Gastroesophageal sphincter (tissue), 4 donors: ENCODE results near the gene DGKI. TPM values are rescaled to one million over a fixed set of nuclear protein-coding genes. Genes with fewer than 3 reads are reported as not detected.

Experiments used
- ATAC-seq: fragments of 150-250 bp; one replicate; pipeline ENCODE4 v1.9.1; 2016; ENCODE audit warnings: mild to moderate bottlenecking, moderate library complexity
- H3K27ac ChIP-seq, 4 donors: fragments of 200-600 bp; sonication (generic) in 3 of 4; 1 replicate in 3 of 4; 2 replicates in 1 of 4; pipeline ENCODE4 v1.5.1; 2016 to 2019
- H3K27me3 ChIP-seq: fragments of 200-600 bp; sonication (generic); one replicate; pipeline ENCODE4 v1.5.1; 2019
- H3K36me3 ChIP-seq, 2 donors: fragments of 200-600 bp; sonication (generic); one replicate each; pipeline ENCODE4 v1.5.1; 2019; ENCODE audit warnings: control low read depth in 1 of 2
- H3K4me1 ChIP-seq, 3 donors: fragments of 200-600 bp; sonication (generic); 1 replicate in 2 of 3; 2 replicates in 1 of 3; pipeline ENCODE4 v1.5.1; 2016 to 2019; ENCODE audit warnings: control low read depth in 2 of 3
- H3K4me3 ChIP-seq, 2 donors: fragments of 200-600 bp; sonication (generic); one replicate each; pipeline ENCODE4 v1.5.1; 2019; ENCODE audit warnings: mild to moderate bottlenecking in 1 of 2, moderate library complexity in 1 of 2
- H3K9me3 ChIP-seq, 3 donors: fragments of 200-600 bp; sonication (generic); one replicate each; pipeline ENCODE4 v1.5.1; 2017 to 2019; ENCODE audit warnings: control low read depth in 2 of 3
- CTCF ChIP-seq, 4 experiments: fragments of 200-600 bp in 2 of 4; fragments of 450-650 bp in 2 of 4; sonication (generic) in 1 of 4; IDR thresholded peaks; one replicate each; pipeline ENCODE4 v1.5.1; 2017 to 2019; ENCODE audit warnings: antibody characterized with exemption in 4 of 4, mild to moderate bottlenecking in 2 of 4, moderate library complexity in 2 of 4
- EP300 ChIP-seq: sonication (generic); formaldehyde crosslinking; IDR thresholded peaks from one replicate; pipeline ENCODE4 v1.6.1; 2017; ENCODE audit warnings: antibody characterized with exemption, mild to moderate bottlenecking
- POLR2A ChIP-seq, 2 donors: fragments of 450-650 bp; IDR thresholded peaks; one replicate each; pipeline ENCODE4 v1.6.1; 2017; ENCODE audit warnings: antibody characterized with exemption in 2 of 2, mild to moderate bottlenecking in 2 of 2, moderate library complexity in 1 of 2
- POLR2AphosphoS5 ChIP-seq: sonication (generic); formaldehyde crosslinking; IDR thresholded peaks from one replicate; pipeline ENCODE4 v1.6.1; 2017; ENCODE audit warnings: antibody characterized with exemption
- WGBS, 2 donors: methylation state at CpG; one replicate each; pipeline ENCODE4 v1.1.5; 2018; ENCODE audit warnings: low coverage in 1 of 2; 5-methylcytosine and 5-hydroxymethylcytosine counted together
- total RNA-seq, 4 donors: library from RNA; depleted of rRNA; stranded (reverse); fragments of >200 nt; gene quantifications; one replicate each; pipeline ENCODE4 v1.1.0, GENCODE V29; 2016

DGKI gene
- total RNA-seq, 4 donors from 2014 or later: 0.27 to 4.8 (median 3.2) TPM

GRCh38 chr7:137771679-137772078 lies 75.1 kb downstream of the DGKI start:
- ATAC-seq: no peak
- Histone ChIP-seq H3K36me3 (no peaks in the 10 kb centered on the region), H3K9me3 (no peaks in the 10 kb centered on the region), H3K27ac (no peak overlapping the region), H3K4me1 (no peaks in the 10 kb centered on the region), H3K27me3 (no peaks in the 10 kb centered on the region), H3K4me3 (no peak overlapping the region)
- WGBS, 2 donors: 83 to 95% methylated on average over 6 of the region's 7 CpGs
- no peak for TF ChIP-seq EP300
- no peak for TF ChIP-seq POLR2A (IDR thresholded peaks at IDR 0.05)
- no peak for TF ChIP-seq CTCF (IDR thresholded peaks at IDR 0.05)
- no peak for TF ChIP-seq POLR2AphosphoS5

GRCh38 chr7:137771273-137771672 lies 75.5 kb downstream of the DGKI start:
- H3K4me1 ChIP-seq: no peaks in the 10 kb centered on the region
- TF ChIP-seq POLR2A (IDR thresholded peaks at IDR 0.05) (no peak), EP300 (no peak), POLR2AphosphoS5 (no peak), CTCF (IDR thresholded peaks at IDR 0.05) (no peak)
- 99% methylated on average over 5 of the region's 5 CpGs; no CpG with 5 or more reads in 1 of the 2 donors for WGBS, 2 donors
- H3K27ac ChIP-seq: no peak overlapping the region
- no peak for ATAC-seq
- H3K36me3 ChIP-seq: no peaks in the 10 kb centered on the region
- no peak overlapping the region for H3K4me3 ChIP-seq
- no peaks in the 10 kb centered on the region for H3K27me3 ChIP-seq
- H3K9me3 ChIP-seq: no peaks in the 10 kb centered on the region

GRCh38 chr7:137768366-137768765 lies 78.4 kb downstream of the DGKI start:
- Histone ChIP-seq H3K36me3 (no peaks in the 10 kb centered on the region), H3K27ac (no peak overlapping the region), H3K4me3 (no peak overlapping the region), H3K4me1 (no peaks in the 10 kb centered on the region), H3K27me3 (no peaks in the 10 kb centered on the region), H3K9me3 (no peaks in the 10 kb centered on the region)
- TF ChIP-seq CTCF (IDR thresholded peaks at IDR 0.05): no peak
- no peak for TF ChIP-seq POLR2A (IDR thresholded peaks at IDR 0.05)
- no peak for TF ChIP-seq POLR2AphosphoS5
- TF ChIP-seq EP300: no peak
- 23 to 39% methylated on average over 6 of the region's 6 CpGs for WGBS, 2 donors
- no peak for ATAC-seq

GRCh38 chr7:137762334-137762733 lies 84.4 kb downstream of the DGKI start:
- TF ChIP-seq CTCF (IDR thresholded peaks at IDR 0.05): no peak
- no peak for TF ChIP-seq EP300
- no peak for TF ChIP-seq POLR2AphosphoS5
- TF ChIP-seq POLR2A (IDR thresholded peaks at IDR 0.05): no peak
- ATAC-seq: no peak
- H3K4me1 ChIP-seq: no peaks in the 10 kb centered on the region
- H3K27ac ChIP-seq: no peak overlapping the region
- H3K27me3 ChIP-seq: no peaks in the 10 kb centered on the region
- H3K36me3 ChIP-seq: no peaks in the 10 kb centered on the region
- H3K4me3 ChIP-seq: no peak overlapping the region
- H3K9me3 ChIP-seq: no peaks in the 10 kb centered on the region
- 87 to 94% methylated on average over 2 of the region's 2 CpGs for WGBS, 2 donors

GRCh38 chr7:137760111-137760510 lies 86.7 kb downstream of the DGKI start:
- H3K27me3 ChIP-seq: no peaks in the 10 kb centered on the region
- no peak for TF ChIP-seq POLR2A (IDR thresholded peaks at IDR 0.05)
- no peak for TF ChIP-seq CTCF (IDR thresholded peaks at IDR 0.05)
- no peak for TF ChIP-seq POLR2AphosphoS5
- TF ChIP-seq EP300: no peak
- WGBS, 2 donors: 53 to 58% methylated on average over 4 to 6 of the region's 6 CpGs
- no peaks in the 10 kb centered on the region for H3K9me3 ChIP-seq
- H3K4me3 ChIP-seq: no peak overlapping the region
- H3K36me3 ChIP-seq: no peaks in the 10 kb centered on the region
- H3K27ac ChIP-seq: no peak overlapping the region
- no peak for ATAC-seq
- peaks cover 0 to 15% (median 3%) of the 10 kb centered on the region in 3 donors for H3K4me1 ChIP-seq
